Caco-2 (cell line): ENCODE measurements around the gene WWOX. TPM values are rescaled to one million over a fixed set of nuclear protein-coding genes. Genes with fewer than 3 reads are reported as not detected.

Experiments used
- BruUV-seq: library from RNA; stranded (reverse); fragments of 400-500 nt; replicated peaks from 2 replicates; lab custom pipeline; 2021; lab: Mats Ljungman, UMichigan
- CTCF ChIA-PET: fragments of 300-600 bp; sonication (Branson Sonifier 250); formaldehyde crosslinking; loops from one replicate; lab custom pipeline; 2022; ENCODE audit warnings: antibody characterized with exemption; lab: Charles Lee
- POLR2A ChIA-PET: fragments of 300-600 bp; sonication (Branson Sonifier 250); formaldehyde crosslinking; loops from one replicate; lab custom pipeline; 2022; ENCODE audit warnings: antibody characterized with exemption; lab: Charles Lee
- DNase-seq, 2 experiments: peaks; one replicate each; pipeline versions ENCODE4 v3.0.0 to v3.0.0-alpha.2; 2020 to 2022
- H3K27me3 ChIP-seq: replicated peaks from 2 replicates; pipeline ENCODE4 v1.6.0; 2011; ENCODE audit warnings: low read length; ENCODE audit not compliant: control insufficient read depth, insufficient read depth
- H3K36me3 ChIP-seq: 2 replicates; pipeline ENCODE4 v1.5.1; 2011; ENCODE audit warnings: low read length; ENCODE audit not compliant: control insufficient read depth, insufficient read depth
- H3K4me1 ChIP-seq: fragments of 250-450 bp; sonication (Bioruptor Pico); 2 replicates; pipeline ENCODE4 v1.5.1; 2020; ENCODE audit warnings: mild to moderate bottlenecking
- H3K4me3 ChIP-seq: 2 replicates; pipeline ENCODE4 v1.5.1; 2011; ENCODE audit warnings: low read depth, mild to moderate bottlenecking, control low read depth, low read length
- H3K9me3 ChIP-seq: fragments of 250-450 bp; sonication (Bioruptor Pico); 2 replicates; pipeline ENCODE4 v1.5.1; 2020; ENCODE audit warnings: mild to moderate bottlenecking, moderate library complexity
- H3K27ac Mint-ChIP-seq: one replicate; pipeline ENCODE4 v1.8.0; 2022; ENCODE audit warnings: mixed read lengths; ENCODE audit not compliant: unreplicated experiment
- H3K27me3 Mint-ChIP-seq: one replicate; pipeline ENCODE4 v1.8.0; 2022; ENCODE audit warnings: mixed read lengths; ENCODE audit not compliant: insufficient read depth, unreplicated experiment
- H3K36me3 Mint-ChIP-seq: one replicate; pipeline ENCODE4 v1.8.0; 2022; ENCODE audit warnings: mild to moderate bottlenecking, mixed read lengths; ENCODE audit not compliant: insufficient read depth, unreplicated experiment
- H3K4me1 Mint-ChIP-seq: one replicate; pipeline ENCODE4 v1.8.0; 2022; ENCODE audit warnings: low read depth, mixed read lengths; ENCODE audit not compliant: unreplicated experiment
- H3K4me3 Mint-ChIP-seq: one replicate; pipeline ENCODE4 v1.8.0; 2022; ENCODE audit warnings: mild to moderate bottlenecking, moderate library complexity, mixed read lengths; ENCODE audit not compliant: unreplicated experiment
- H3K9me3 Mint-ChIP-seq: one replicate; pipeline ENCODE4 v1.8.0; 2022; ENCODE audit warnings: mixed read lengths; ENCODE audit not compliant: unreplicated experiment
- intact Hi-C: fragments of 100-400 bp; cut with micrococcal nuclease; formaldehyde crosslinking; loops from one replicate; pipeline ENCODE4 v1.10.0; 2022; ENCODE audit not compliant: unreplicated experiment
- total RNA-seq: library from RNA; stranded (reverse); gene quantifications from 2 replicates; pipeline ENCODE4 v1.2.3, GENCODE V29; 2022
- TF ChIP-seq, protein P1 (sequence below), 2 experiments: fragments of 200-600 bp in 1 of 2; IDR thresholded peaks; 1 replicate in 1 of 2; 2 replicates in 1 of 2; pipeline versions ENCODE4 v1.5.1 to v1.8.0; 2011 to 2022; ENCODE audit warnings: antibody characterized with exemption in 1 of 2, control low read depth in 1 of 2, inconsistent platforms in 1 of 2, low read depth in 1 of 2, low read length in 1 of 2, mild to moderate bottlenecking in 1 of 2, moderate library complexity in 1 of 2; ENCODE audit not compliant: insufficient read depth in 1 of 2, severe bottlenecking in 1 of 2, unreplicated experiment in 1 of 2

Gene WWOX
- total RNA-seq, 1 experiment from 2014 or later, result 45.0 TPM

DNA sequence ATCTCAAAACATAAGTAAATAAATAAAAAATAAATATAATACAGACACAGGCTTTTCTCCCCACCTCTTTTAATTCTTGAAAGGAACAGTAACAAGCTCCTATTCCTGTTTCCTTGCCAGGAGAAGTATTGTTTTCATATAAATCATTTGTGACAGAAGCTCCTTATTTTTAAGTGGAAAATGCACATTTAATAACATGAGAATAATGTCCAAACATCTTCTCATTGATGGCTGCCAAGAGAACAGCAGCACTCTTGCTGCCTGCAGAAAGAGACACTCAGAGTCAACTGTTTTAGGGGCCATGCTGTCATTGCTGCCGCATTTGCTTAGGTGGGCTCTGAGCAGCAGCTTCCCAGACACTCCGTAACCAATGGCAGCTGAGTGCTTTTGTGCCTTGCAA, 580.1 kb downstream of the WWOX start:
- POLR2A ChIA-PET, result no interaction called here
- H3K36me3 Mint-ChIP-seq, result no peaks in the 10 kb centered on the region
- peaks cover 8% of the 10 kb centered on the region for H3K4me1 ChIP-seq
- no peak for DNase-seq
- no peaks in the 10 kb centered on the region for H3K27me3 Mint-ChIP-seq
- no peaks in the 10 kb centered on the region for H3K9me3 Mint-ChIP-seq
- H3K4me3 ChIP-seq, result no peak overlapping the region
- CTCF ChIA-PET, result no interaction called here
- no peaks in the 10 kb centered on the region for H3K27me3 ChIP-seq
- TF ChIP-seq, protein P1, sequence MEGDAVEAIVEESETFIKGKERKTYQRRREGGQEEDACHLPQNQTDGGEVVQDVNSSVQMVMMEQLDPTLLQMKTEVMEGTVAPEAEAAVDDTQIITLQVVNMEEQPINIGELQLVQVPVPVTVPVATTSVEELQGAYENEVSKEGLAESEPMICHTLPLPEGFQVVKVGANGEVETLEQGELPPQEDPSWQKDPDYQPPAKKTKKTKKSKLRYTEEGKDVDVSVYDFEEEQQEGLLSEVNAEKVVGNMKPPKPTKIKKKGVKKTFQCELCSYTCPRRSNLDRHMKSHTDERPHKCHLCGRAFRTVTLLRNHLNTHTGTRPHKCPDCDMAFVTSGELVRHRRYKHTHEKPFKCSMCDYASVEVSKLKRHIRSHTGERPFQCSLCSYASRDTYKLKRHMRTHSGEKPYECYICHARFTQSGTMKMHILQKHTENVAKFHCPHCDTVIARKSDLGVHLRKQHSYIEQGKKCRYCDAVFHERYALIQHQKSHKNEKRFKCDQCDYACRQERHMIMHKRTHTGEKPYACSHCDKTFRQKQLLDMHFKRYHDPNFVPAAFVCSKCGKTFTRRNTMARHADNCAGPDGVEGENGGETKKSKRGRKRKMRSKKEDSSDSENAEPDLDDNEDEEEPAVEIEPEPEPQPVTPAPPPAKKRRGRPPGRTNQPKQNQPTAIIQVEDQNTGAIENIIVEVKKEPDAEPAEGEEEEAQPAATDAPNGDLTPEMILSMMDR (IDR thresholded peaks at IDR 0.05; ENCODE audit: insufficient read depth in 1 of 2, low read depth in 1 of 2, low read length in 1 of 2, severe bottlenecking in 1 of 2, unreplicated experiment in 1 of 2), result no peak
- no peaks in the 10 kb centered on the region for H3K9me3 ChIP-seq
- H3K4me1 Mint-ChIP-seq, result peaks cover 9% of the 10 kb centered on the region
- no TSS peak for BruUV-seq
- no peaks in the 10 kb centered on the region for H3K36me3 ChIP-seq
- intact Hi-C loops, result no loop called here
- H3K4me3 Mint-ChIP-seq, result no peak overlapping the region
- no peak overlapping the region for H3K27ac Mint-ChIP-seq

GRCh38 chr16:78681743-78682142, 582.3 kb downstream of the WWOX start:
- H3K27me3 Mint-ChIP-seq, result no peaks in the 10 kb centered on the region
- Histone ChIP-seq H3K4me1 (peaks cover 8% of the 10 kb centered on the region), H3K27me3 (no peaks in the 10 kb centered on the region), H3K9me3 (no peaks in the 10 kb centered on the region), H3K4me3 (no peak overlapping the region), H3K36me3 (no peaks in the 10 kb centered on the region)
- POLR2A ChIA-PET, result no interaction called here
- no peak overlapping the region for H3K27ac Mint-ChIP-seq
- no peak for DNase-seq
- TF ChIP-seq, protein P1 (IDR thresholded peaks at IDR 0.05; ENCODE audit: insufficient read depth in 1 of 2, low read depth in 1 of 2, low read length in 1 of 2, severe bottlenecking in 1 of 2, unreplicated experiment in 1 of 2), result no peak
- no peaks in the 10 kb centered on the region for H3K36me3 Mint-ChIP-seq
- no peaks in the 10 kb centered on the region for H3K9me3 Mint-ChIP-seq
- BruUV-seq, result no TSS peak
- CTCF ChIA-PET, result no interaction called here
- no peak overlapping the region for H3K4me3 Mint-ChIP-seq
- H3K4me1 Mint-ChIP-seq, result peaks cover 9% of the 10 kb centered on the region
- intact Hi-C loops, result no loop called here

GRCh38 chr16:78684030-78684611, 584.7 kb downstream of the WWOX start:
- no TSS peak for BruUV-seq
- ChIA-PET CTCF (no interaction called here), POLR2A (interaction anchor here (0.5 kb wide), 1 partner anchor 94 kb away, joined by 3 read pairs; no protein-coding TSS in a partner anchor)
- no peaks in the 10 kb centered on the region for H3K27me3 ChIP-seq
- peak overlapping the region; percentile 83 for H3K27ac Mint-ChIP-seq
- peak overlapping the region; percentile 38 for H3K4me3 Mint-ChIP-seq
- H3K4me1 Mint-ChIP-seq, result peaks cover 9% of the 10 kb centered on the region
- H3K4me1 ChIP-seq, result peaks cover 8% of the 10 kb centered on the region
- TF ChIP-seq, protein P1 (IDR thresholded peaks at IDR 0.05; ENCODE audit: insufficient read depth in 1 of 2, low read depth in 1 of 2, low read length in 1 of 2, severe bottlenecking in 1 of 2, unreplicated experiment in 1 of 2), result no peak
- H3K36me3 ChIP-seq, result no peaks in the 10 kb centered on the region
- DNase-seq, result peak; percentile 54 to 63
- intact Hi-C loops, result no loop called here
- no peaks in the 10 kb centered on the region for H3K9me3 ChIP-seq
- no peaks in the 10 kb centered on the region for H3K36me3 Mint-ChIP-seq
- no peaks in the 10 kb centered on the region for H3K27me3 Mint-ChIP-seq
- no peaks in the 10 kb centered on the region for H3K9me3 Mint-ChIP-seq
- no peak overlapping the region for H3K4me3 ChIP-seq
